Muscle of leg (tissue), 16 donors: ENCODE measurements around the gene MAP4. TPM values are rescaled to one million over a fixed set of nuclear protein-coding genes. Genes with fewer than 3 reads are reported as not detected.
"Not testable (repeated sequence)": the region's sequence is repeated elsewhere in the genome, so short reads cannot be mapped to it uniquely, and the experiment has no call there.

ENCODE experiments used
- DNase-seq: peaks from one replicate; pipeline ENCODE4 v3.0.0; 2013
- H3K27ac ChIP-seq: one replicate; pipeline ENCODE4 v1.5.1; 2013; ENCODE audit warnings: mild to moderate bottlenecking, low read length, control low read depth
- H3K27me3 ChIP-seq: one replicate; pipeline ENCODE4 v1.6.1; 2013; ENCODE audit warnings: low read length; ENCODE audit not compliant: control insufficient read depth, insufficient read depth
- H3K36me3 ChIP-seq: one replicate; pipeline ENCODE4 v1.6.1; 2013; ENCODE audit warnings: low read length; ENCODE audit not compliant: control insufficient read depth, insufficient read depth
- H3K4me1 ChIP-seq: one replicate; pipeline ENCODE4 v1.6.1; 2013; ENCODE audit warnings: low read length; ENCODE audit not compliant: control insufficient read depth, insufficient read depth
- H3K4me3 ChIP-seq: one replicate; pipeline ENCODE4 v1.5.1; 2013; ENCODE audit warnings: low read length, control low read depth
- H3K9me3 ChIP-seq: replicated peaks from 2 replicates; pipeline ENCODE4 v1.6.1; 2013; ENCODE audit warnings: low read depth, low read length; ENCODE audit not compliant: control insufficient read depth
- WGBS: methylation state at CpG from one replicate; pipeline ENCODE4 v1.1.5; 2013; ENCODE audit warnings: missing lambda C conversion rate; ENCODE audit not compliant: insufficient coverage; 5-methylcytosine and 5-hydroxymethylcytosine counted together
- long read RNA-seq, 11 donors: transcript quantifications; one replicate each; lab custom pipeline, GENCODE V29; 2026
- polyA plus RNA-seq, 8 donors: library from polyadenylated mRNA; unstranded; fragments of 120-200 nt; gene quantifications; one replicate each; pipeline versions ENCODE4 v1.2.1 to v1.2.3, GENCODE V29; 2013; ENCODE audit warnings: inconsistent platforms in 1 of 8, low replicate concordance in 1 of 8; ENCODE audit not compliant: insufficient read length in 8 of 8, insufficient read depth in 1 of 8
- total RNA-seq: library from RNA; stranded (reverse); fragments of 120-200 nt; gene quantifications from one replicate; pipeline ENCODE4 v1.2.4, GENCODE V29; 2013

MAP4 gene, protein sequence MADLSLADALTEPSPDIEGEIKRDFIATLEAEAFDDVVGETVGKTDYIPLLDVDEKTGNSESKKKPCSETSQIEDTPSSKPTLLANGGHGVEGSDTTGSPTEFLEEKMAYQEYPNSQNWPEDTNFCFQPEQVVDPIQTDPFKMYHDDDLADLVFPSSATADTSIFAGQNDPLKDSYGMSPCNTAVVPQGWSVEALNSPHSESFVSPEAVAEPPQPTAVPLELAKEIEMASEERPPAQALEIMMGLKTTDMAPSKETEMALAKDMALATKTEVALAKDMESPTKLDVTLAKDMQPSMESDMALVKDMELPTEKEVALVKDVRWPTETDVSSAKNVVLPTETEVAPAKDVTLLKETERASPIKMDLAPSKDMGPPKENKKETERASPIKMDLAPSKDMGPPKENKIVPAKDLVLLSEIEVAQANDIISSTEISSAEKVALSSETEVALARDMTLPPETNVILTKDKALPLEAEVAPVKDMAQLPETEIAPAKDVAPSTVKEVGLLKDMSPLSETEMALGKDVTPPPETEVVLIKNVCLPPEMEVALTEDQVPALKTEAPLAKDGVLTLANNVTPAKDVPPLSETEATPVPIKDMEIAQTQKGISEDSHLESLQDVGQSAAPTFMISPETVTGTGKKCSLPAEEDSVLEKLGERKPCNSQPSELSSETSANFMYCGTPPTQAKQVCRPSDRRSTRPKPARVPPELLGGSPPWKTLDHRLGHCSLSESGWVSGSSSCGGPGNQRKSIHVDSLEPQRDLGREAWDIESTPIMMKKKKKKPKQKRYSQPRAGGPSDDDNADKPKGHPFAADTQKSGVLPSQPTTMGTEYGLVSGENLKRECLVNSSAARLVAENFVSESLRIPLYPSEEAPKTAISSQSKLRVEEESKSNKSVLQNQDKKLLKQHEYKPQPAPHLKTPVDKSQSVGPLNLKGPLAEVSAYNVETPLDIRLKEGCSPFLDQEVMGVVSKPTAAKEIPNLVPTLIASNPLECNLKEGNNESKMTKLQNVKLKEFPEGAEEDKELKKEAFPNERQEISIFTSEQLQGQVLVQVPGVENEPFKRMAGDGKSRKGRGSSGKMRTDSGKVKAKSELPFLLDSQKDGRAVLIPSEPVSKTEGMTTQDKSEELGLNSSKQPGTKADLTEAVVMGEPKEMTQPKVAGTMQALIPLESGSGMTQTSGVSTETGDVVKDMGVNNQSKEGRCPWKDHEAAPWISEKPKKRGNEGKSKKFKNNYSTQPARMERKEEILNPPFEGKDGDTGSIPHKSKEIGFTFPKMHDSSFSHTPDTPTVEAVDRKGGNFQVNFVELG (N-terminal part only)
- total RNA-seq (189 TPM), polyA plus RNA-seq (100 to 1,000 TPM; 279 to 352 (median 306) TPM)
- long read RNA-seq, donor 1, partial matches to known transcripts: 64 of 65 reads
- long read RNA-seq, donor 1, other reads (novel, unspliced or antisense): 0 of 65 reads
- long read RNA-seq, donor 2: 0 reads
- long read RNA-seq, donor 3, full-length matches to known transcripts: 5 of 100 reads
- long read RNA-seq, donor 3, partial matches to known transcripts: 70 of 100 reads
- long read RNA-seq, donor 3, other reads (novel, unspliced or antisense): 25 of 100 reads
- long read RNA-seq, donor 4, partial matches to known transcripts: 58 of 61 reads
- long read RNA-seq, donor 4, other reads (novel, unspliced or antisense): 0 of 61 reads
- long read RNA-seq, donor 5, full-length matches to known transcripts: 2 of 193 reads
- long read RNA-seq, donor 5, partial matches to known transcripts: 165 of 193 reads
- long read RNA-seq, donor 5, other reads (novel, unspliced or antisense): 26 of 193 reads
- long read RNA-seq, donor 6, full-length matches to known transcripts: 8 of 98 reads
- long read RNA-seq, donor 6, partial matches to known transcripts: 90 of 98 reads
- long read RNA-seq, donor 6, other reads (novel, unspliced or antisense): 0 of 98 reads
- long read RNA-seq, donor 7, full-length matches to known transcripts: 5 of 92 reads
- long read RNA-seq, donor 7, partial matches to known transcripts: 75 of 92 reads
- long read RNA-seq, donor 7, other reads (novel, unspliced or antisense): 12 of 92 reads
- long read RNA-seq, donor 8, partial matches to known transcripts: 77 of 77 reads
- long read RNA-seq, donor 8, other reads (novel, unspliced or antisense): 0 of 77 reads
- long read RNA-seq, donor 9, partial matches to known transcripts: 91 of 101 reads
- long read RNA-seq, donor 9, other reads (novel, unspliced or antisense): 5 of 101 reads
- long read RNA-seq, donor 10, partial matches to known transcripts: 133 of 157 reads
- long read RNA-seq, donor 10, other reads (novel, unspliced or antisense): 17 of 157 reads
- long read RNA-seq, donor 11, partial matches to known transcripts: 82 of 98 reads
- long read RNA-seq, donor 11, other reads (novel, unspliced or antisense): 12 of 98 reads

DNA sequence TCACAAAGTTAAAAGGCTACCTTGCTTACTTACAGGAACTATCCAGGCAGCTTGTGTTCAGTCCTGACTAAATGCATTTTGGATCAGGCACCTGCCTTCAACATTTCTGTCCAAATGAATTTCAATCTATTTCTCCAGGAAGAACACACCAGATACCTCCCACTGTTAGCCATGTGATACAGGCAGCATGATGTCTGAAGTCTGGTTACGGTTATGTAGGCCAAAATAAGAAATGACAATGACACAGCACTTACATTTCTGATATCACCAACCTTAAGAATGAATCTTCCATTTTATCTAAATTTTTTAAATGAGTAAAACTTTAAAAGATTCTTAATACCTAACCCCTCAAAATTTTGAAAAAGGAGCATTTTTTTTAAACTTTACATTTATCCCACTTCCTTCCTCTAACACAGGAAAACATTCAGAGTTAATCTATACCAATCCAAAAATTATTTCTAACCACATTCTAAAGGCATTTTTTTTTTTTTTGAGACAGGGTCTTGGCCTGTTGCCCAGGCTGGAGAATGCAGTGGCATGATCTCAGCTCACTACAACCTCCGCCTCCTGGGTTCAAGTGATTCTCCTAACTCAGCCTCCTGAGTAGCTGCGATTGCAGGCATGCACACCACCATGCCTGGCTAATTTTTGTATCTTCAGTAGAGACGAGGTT is at the start of gene MAP4:
MAP4 (minus strand) TSS at position 116 of the 673 bp plus-strand sequence. CDS start 17,556 bp downstream, outside the sequence.
- Histone ChIP-seq H3K36me3 (peaks cover 3% of the 10 kb centered on the region), H3K4me3 (no peak within 1 kb of the TSS), H3K27me3 (no peaks in the 10 kb centered on the region), H3K27ac (peak within 1 kb of the TSS; percentile 74), H3K9me3 (no peaks in the 10 kb centered on the region), H3K4me1 (peaks cover 20% of the 10 kb centered on the region)
- no peak for DNase-seq
- 50% methylated on average over 3 of the region's 4 CpGs for WGBS

DNA sequence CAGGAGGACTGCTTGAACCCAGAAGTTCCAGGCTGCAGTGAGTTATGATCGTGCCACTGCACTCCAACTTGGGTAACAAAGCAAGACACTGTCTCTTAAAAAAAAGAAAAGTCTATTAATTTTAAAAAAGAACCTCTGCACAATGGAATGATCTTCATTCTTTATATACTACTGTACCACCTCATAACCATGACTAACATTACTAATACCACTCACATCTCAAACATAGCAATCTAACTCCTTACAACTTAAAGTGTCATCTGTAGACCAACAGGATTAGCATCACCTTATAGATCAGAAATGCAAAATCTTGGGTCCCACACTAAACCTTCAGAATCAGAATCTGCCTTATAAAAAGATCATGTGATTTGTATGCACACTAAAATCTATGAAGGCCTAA is 48.8 kb upstream of the MAP4 start:
- H3K4me1 ChIP-seq: peaks cover 8% of the 10 kb centered on the region
- WGBS: no CpG with 5 or more reads among the region's 1 CpG

DNA sequence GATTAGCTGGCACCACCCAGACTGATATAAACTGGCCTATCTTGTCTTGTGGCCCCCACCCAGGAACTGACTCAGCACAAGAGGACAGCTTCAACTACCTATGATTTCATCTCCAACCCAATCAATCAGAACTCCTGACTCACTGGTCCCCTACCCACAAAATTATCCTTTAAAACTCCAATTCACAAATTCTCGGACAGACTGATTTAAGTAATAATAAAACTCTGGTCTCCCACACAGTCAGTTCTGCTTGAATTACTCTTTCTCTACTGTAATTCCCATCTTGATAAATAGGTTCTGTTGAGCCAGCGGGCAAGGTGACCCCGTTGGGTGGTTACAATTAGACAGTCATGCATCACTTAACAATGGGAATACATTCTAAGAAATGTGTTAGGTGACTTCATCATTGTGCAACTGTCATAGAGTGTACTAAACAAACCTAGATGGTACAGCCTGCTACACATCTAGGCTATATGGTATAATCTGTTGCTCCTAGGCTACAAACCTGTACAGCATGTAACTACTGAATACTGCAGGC is 48.1 kb upstream of the MAP4 start:
- Histone ChIP-seq H3K4me1 (peaks cover 7% of the 10 kb centered on the region), H3K4me3 (no peak overlapping the region), H3K27me3 (no peaks in the 10 kb centered on the region), H3K9me3 (no peaks in the 10 kb centered on the region), H3K27ac (no peak overlapping the region), H3K36me3 (no peaks in the 10 kb centered on the region)
- 80% methylated on average over 1 of the region's 3 CpGs for WGBS
- DNase-seq: no peak

More for the DNA sequence above, 48.8 kb upstream of the MAP4 start:
- H3K36me3 ChIP-seq: peaks cover under 1% of the 10 kb centered on the region
- no peak overlapping the region for H3K27ac ChIP-seq
- H3K4me3 ChIP-seq: no peak overlapping the region
- H3K27me3 ChIP-seq: no peaks in the 10 kb centered on the region
- DNase-seq: no peak
- no peaks in the 10 kb centered on the region for H3K9me3 ChIP-seq

- H3K4me3 ChIP-seq, H3K9me3 ChIP-seq, H3K27ac ChIP-seq, DNase-seq, H3K27me3 ChIP-seq, H3K4me1 ChIP-seq, H3K36me3 ChIP-seq: not testable (repeated sequence)
- 100% methylated on average over 3 of the region's 33 CpGs for WGBS
Observed at GRCh38 chr3:48061586-48061985, 45.4 kb upstream of the MAP4 start.

DNA sequence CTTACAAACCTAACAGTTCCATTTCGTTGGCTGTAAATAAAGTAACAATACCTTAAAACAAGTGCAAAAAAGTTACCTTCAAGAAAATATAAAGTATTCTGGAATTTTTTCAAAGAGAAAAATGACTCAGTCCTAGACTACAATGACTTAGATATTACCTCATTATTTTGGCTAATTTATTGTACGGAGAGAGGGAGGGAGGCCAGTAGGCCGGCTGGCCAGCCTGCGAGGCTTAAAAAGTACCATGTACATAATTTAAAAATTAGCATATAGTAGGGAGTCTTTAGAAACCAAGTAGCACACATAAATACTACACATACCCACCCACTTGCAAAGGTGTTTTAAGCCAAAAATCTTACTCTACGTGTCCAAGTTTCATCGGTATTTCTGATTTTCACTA is 41.9 kb upstream of the MAP4 start:
- no peaks in the 10 kb centered on the region for H3K27me3 ChIP-seq
- no peak overlapping the region for H3K27ac ChIP-seq
- H3K4me3 ChIP-seq: no peak overlapping the region
- peak; percentile 16 for DNase-seq
- no peaks in the 10 kb centered on the region for H3K36me3 ChIP-seq
- no peaks in the 10 kb centered on the region for H3K4me1 ChIP-seq
- WGBS: no CpG with 5 or more reads among the region's 6 CpGs
- no peaks in the 10 kb centered on the region for H3K9me3 ChIP-seq

DNA sequence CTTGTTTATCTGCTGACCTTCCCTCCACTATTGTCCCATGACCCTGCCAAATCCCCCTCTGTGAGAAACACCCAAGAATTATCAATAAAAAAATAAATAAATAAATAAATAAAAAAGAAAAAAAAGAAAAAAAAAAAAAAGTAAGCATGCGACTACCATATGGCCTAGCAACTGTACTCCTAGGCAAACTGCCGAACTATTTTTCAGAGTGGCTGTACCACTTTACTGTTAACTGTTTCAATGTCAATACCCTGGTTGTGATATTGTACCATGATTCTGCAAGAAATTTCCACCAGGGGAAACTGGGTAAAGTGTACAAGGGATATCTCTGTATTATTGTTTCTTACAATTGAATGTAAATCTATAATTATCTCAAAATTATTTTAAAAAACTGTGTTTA is 41.3 kb upstream of the MAP4 start:
- H3K9me3 ChIP-seq: no peaks in the 10 kb centered on the region
- no peak overlapping the region for H3K4me3 ChIP-seq
- H3K4me1 ChIP-seq: no peaks in the 10 kb centered on the region
- DNase-seq: peak; percentile 8
- H3K27ac ChIP-seq: no peak overlapping the region
- no peaks in the 10 kb centered on the region for H3K36me3 ChIP-seq
- no peaks in the 10 kb centered on the region for H3K27me3 ChIP-seq
- no CpG with 5 or more reads among the region's 2 CpGs for WGBS

- Histone ChIP-seq H3K9me3 (no peaks in the 10 kb centered on the region), H3K27ac (no peak overlapping the region), H3K4me1 (no peaks in the 10 kb centered on the region), H3K27me3 (no peaks in the 10 kb centered on the region), H3K4me3 (no peak overlapping the region), H3K36me3 (peaks cover 5% of the 10 kb centered on the region)
- DNase-seq: no peak
Observed at GRCh38 chr3:48047841-48048464, 31.7 kb upstream of the MAP4 start.
